ENCODE results near the gene IQGAP1.

DNA sequence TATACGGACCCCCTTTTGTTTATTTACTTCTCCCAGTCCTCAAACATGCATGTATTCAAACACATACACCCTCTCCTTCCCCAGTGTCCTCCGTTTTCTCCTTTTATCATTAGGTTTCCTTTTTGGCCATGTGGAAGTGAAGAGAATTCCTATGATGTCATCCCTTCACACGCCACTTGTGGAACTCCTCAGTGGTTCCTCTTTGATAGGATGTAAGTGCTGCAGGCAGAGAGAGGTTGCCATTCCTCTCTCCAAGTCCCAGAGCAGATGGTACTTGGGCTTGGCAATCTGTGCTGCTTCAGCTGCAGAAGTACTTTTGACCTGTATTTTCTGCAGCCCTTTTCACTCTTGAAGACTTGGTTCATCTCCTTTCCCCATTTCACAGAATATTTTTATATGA lies 108.7 kb downstream of the IQGAP1 start:
- TF ChIP-seq, protein P1, sequence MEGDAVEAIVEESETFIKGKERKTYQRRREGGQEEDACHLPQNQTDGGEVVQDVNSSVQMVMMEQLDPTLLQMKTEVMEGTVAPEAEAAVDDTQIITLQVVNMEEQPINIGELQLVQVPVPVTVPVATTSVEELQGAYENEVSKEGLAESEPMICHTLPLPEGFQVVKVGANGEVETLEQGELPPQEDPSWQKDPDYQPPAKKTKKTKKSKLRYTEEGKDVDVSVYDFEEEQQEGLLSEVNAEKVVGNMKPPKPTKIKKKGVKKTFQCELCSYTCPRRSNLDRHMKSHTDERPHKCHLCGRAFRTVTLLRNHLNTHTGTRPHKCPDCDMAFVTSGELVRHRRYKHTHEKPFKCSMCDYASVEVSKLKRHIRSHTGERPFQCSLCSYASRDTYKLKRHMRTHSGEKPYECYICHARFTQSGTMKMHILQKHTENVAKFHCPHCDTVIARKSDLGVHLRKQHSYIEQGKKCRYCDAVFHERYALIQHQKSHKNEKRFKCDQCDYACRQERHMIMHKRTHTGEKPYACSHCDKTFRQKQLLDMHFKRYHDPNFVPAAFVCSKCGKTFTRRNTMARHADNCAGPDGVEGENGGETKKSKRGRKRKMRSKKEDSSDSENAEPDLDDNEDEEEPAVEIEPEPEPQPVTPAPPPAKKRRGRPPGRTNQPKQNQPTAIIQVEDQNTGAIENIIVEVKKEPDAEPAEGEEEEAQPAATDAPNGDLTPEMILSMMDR (IDR thresholded peaks at IDR 0.05) = no peak
- TF ChIP-seq POLR2A (IDR thresholded peaks at IDR 0.05) = no peak

All from lower leg skin (tissue), 3 donors.